GM19455 (cell line): ENCODE results near the gene SLX9.

Experiments used
- ATAC-seq: cut with Tn5 transposase; IDR thresholded peaks from one replicate; pipeline ENCODE4 v1.9.1; 2021; ENCODE audit not compliant: unreplicated experiment

Gene SLX9

DNA sequence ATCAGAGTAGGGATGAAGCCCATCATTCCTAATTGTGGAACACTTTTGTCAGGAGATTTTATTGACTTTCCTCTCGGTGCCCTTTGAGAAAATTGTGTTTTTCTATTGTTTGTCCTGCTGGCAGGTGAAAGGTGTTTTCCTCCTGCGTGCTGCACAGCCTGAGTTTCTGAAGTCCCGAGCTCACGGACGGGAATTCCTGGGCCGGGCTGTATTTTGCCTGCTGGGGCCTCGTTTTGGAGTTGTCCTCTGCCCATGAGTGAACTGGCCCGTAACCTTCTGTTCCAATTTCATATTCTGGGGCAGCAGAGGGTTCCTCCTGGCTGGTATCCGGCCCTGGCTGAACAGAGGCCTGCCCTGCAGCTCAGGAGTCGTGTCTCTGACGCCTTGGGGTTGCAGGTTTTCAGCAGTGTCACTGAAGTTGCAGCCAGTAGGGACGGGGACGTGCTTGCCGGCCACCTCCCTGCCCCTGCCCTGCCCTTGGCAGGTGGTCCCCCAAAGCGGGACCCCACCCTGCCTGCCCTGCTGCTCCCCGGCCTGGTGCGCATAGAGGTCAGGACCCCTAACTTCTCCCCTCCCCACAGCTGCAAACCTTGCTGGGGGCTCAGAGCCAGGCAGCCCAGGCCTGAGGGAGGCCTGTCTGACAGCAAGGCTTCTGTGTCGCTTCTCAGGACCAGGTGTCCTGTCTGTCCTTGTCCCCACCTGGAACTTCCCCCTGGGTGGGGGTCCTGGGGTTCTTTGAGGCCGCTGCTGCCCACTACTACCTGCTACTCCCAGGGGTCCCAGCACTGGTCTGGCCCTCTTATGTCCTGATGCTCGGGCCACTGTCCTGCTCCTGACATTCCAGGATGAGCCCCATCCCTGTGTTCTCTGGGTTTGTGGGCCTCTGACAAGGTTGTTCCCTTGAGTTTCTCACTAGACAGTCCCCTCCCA lies 49.0 kb downstream of the SLX9 start:
- no peak for ATAC-seq

DNA sequence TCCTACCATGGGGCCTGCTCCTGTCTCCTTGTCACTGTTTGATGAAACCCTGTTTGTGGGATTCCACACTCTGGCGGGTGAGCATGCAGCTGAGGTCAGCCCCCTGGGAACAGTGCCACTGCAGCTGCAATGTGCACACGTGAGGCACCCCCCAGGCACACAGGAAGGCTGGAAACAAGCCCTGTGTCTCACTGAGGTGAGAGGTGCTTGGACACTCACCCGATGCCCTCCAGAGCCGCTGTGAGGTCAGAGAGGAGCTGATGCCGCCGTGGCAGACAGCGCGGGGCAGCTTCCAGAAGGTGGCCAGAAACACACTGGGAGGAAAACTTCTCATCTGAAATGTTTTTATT lies 49.7 kb downstream of the SLX9 start:
- no peak for ATAC-seq

DNA sequence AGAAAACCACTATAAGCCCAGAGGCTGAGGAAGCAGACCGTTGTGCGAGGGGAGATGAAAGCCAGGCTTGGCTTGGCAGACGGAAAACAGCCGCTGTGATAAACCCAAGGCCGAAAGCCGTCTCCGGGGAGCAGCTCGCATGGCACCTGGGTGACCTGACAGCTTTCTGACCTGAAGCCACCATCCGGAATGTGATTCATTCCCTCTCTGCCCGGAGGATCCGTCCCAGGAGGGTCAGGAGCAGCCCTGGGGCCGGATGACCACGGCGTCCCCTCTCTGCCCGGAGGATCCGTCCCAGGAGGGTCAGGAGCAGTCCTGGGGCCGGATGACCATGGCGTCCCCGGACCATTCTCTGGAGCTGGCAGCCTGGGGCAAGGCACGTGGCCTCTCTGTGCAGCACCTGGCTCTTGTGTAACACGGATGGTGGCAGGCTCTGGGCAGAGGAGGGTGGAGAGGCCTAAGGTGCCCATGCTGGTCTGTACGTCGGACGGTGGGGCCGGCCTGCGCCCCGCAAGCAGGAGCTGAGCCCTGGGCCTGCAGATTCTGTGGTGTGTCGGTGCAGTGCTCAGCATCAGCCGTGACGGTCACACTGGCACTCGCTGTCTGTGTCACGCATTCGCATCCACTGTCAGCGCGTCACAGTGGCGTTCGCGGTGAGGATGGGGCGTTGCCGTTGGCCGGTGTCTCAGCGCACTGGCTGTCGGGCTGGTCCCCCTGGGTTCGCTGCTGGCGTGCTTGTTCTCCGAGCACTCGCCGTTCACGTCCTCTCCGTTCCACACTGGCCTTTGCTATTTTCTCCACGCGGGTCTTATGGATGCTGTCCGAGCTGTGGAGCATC lies 50.3 kb downstream of the SLX9 start:
- no peak for ATAC-seq

DNA sequence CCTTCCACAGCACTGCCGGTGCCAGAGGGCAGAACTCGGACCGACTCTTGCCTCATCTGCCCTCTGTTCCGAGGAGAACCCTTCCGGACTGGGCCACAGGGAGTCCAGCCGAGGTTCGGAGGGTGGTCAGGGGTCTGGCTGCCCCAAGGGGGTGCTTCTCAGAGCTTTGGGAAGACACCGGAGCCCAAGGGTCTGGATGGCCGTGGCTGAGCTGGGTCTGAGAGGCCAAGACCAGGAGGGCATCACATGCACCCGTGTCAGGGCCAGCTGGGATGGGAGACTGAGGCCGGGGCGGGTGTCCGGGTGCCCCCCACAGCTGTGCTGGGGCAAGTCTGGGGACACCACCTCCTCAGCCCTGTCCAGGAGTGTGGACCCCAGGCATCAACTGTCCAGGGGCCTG lies 51.1 kb downstream of the SLX9 start:
- ATAC-seq = no peak

DNA sequence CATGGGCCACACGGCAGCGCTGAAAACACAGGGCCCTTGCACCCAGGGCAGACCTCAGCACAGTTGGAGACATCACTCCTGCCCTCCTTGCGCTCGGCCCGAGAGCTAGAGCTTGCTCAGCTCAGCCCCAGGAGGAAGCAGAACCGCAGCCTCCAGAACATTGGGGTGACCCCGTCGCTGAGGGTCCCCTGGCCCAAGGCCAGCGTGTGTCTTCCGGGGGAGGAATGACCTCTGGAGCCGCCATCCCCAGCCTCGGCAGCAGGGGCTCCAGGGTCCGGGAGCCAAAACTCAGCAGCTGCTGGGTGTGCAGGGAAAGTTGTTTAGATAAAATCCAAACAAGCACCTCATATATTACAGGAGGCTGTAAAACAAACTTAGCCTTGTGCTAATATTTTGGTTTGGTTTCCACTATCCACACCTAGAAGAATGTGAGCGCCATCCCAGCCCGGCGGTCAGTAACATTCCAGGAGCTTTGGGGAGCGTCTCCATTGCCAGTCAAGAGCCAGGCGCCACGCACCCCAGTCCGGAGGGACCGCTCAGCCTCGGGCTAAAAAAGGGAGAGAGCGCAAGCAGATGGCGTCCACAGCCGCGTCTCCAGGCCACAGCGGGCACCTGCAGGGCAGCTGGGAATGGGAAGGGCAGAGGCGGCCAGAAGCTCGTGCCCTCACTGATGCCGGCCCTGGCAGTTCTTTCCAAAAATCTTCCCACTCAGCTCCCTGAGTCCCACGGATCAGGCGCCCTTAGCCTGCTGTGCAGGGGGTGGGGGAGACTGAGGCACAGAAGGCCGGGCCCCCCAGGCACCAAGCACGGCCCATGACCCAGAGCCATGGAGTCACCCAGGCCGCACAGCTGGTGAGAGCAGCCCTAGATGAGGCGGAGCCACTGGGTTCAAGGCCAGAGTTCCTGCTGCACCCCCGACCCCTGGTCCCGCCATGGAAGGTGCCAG lies 52.0 kb downstream of the SLX9 start:
- no peak for ATAC-seq

DNA sequence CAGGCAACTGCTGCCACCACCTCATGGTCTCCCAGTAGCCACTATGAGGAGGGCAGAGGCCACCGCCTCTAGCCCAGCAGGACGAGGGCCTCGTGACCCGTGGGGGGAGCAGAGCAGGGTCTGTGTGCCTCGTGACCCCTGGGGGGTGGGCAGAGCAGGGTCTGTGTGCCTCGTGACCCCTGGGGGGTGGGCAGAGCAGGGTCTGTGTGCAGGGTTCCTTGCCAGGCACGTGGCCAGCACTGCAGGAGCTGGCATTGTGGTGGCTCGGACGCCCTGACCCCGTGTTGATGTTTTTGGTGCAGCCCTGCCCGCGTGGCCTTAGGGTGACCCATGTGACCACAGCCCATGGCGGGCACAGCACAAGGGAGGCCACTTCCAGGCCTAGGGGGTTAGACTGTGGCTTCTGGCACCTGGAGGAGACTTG lies 52.8 kb downstream of the SLX9 start:
- ATAC-seq = no peak

DNA sequence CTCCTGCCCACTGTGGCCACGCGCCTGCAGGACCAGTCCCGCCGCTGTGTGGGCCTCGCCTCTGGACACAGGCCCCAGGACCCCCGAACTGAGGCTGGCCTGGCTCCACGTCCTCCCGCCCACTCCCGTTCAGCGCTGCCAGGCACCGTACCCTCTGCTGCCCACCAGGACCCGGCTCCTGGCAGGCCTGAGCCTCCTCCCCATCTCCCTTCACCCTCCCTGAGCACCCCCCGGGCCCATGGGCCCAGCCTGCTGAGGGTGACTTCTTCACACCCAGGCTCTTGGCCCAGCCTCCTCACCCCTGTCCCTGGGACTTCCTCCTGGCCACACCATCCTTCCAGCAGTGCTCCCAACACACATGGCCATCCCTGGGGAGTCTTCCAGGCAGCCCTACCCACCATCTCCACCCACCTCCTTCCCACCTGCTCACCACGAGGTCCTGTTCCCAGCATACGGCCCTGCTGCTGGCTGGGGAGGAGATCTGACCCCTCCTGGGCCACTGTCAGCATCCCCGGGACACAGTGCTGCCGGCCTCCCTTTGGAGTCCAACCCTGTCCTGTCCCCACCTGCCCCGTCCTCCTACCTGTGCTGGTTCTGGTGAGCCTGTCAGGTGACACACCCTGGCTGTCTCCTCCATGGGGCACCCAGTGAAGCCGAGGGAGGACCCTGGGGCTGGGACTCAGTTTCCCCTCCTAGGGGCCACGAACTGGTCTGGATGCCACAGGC lies 53.7 kb downstream of the SLX9 start:
- no peak for ATAC-seq

DNA sequence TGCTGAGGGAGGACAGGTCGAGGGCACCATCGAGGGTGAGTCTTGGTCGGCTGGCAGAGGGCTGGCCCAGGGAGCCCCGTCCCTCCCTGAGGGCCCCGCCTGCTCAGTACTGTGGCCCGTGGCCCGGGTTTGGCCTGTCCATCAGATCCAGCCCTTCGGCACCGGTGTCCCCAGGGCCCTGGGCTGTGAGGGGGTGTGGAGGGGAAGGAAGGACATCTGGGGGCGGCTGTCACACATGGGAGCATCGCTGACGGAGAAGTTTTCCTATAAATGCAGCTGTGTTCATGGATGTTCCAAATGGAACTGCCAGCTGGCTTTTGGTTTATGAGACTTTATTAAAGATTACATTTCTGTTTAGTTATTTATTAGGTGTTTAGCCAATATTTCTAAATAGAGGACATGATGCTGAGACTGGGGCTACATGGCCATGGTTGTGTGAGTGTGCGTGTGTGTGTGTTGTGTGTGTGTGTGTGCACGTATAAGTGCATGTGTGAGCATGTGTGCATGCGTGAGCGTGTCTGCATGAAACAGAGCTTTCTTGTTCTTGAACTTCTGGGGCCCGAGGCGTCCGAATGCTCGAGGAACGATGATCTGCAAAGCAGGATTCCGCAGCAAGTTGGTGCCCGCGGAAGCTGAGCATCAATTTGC lies 54.3 kb downstream of the SLX9 start:
- no peak for ATAC-seq

DNA sequence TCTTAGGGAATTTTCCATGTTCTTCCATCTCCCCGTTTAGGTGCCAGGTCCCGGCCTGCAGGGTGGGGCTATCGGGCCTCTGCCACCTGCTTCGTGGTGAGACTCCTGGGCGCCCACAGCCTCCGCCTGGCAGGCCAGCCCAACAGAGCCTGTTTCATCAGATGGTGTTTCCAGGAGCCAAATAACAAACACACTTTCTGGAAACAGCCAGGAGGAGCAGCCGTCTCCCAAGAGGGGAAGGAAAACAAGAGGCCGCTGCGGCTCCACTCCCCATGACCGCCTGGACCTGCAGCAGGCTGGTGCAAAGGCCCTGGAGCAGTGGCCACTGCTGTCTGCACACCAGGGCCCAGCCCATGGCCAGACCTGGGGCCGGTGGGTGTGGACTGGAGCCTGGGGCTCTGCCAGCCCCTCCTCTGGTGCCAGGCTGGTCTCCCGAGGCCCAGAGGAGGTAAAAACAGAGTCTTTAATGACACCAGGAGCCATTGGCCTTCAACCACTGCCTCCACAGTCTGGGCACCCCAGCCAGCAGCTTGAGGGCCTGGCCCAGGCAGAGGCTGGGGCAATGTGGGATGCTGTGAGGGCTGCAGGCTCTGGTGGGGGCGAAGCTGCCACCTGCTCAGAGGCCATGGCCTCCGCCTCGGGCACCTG lies 55.0 kb downstream of the SLX9 start:
- ATAC-seq = no peak

DNA sequence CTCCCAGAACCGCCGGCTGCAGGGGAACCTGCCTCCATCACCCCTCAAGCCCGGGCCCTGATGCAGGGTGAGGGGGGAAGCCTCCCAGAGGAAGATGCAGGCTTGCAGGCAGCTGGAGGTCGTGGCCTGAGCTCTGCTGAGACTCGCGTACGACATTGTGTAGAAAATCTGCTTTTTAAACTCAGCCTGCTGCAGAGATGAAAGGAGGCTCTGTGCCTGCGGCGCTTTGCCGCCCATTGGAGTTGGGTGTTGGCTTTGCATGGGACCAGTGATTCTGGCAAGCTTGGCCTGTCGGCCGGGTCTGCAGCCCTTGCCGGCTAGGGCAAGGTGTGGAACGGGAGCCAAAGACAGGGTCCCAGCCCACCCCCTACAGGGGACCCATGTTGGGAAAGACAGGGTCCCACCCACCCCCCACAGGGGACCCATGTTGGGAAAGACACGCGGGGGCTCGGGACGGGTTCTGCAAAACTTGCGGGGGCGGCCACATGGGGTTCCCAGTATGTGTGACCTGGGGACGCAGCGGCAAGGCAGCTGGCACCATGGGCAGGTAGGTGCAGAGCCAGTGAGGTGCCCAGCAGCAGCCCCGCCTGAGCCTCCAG lies 55.6 kb downstream of the SLX9 start:
- no peak for ATAC-seq

DNA sequence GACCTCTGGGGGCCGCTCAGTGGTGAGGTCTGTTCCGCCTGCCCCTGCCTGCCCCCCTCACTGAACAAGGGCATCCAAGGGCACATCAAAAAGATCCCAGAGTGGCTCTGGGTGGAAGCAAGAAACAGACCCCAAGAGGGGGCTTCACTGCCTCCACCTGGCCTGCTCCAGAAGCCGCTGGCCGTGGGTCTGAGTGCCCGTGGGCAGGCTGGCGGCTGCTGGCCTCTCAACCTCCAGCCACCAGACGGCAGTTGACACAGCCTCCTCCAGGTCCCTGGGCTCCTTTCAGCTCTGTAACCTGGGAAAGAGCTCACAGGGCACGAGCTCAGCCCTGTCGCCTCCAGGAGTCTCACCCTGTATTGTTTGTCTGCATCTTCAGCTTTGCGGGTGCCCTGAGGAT lies 56.3 kb downstream of the SLX9 start:
- ATAC-seq = no peak

DNA sequence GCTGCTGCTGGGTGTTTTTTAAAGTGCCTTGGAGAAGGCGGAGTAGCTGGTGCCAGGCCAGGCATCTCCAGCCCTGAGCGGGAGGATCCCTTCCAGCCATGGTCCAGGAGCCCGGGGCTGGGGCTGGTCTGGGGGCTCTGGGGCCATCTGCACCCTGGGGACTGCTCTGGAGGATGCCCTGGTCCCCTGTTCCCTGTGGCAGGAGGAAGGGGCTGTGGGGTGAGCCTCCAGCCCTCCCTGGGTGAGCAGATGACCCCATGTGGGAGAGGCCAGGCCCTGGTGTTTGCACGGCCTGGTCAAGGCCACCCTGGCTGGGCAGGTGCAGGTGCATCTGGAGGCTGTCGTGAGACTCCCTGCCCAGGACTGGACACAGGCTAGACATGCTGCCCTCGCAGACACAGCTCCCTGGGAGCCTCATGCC lies 56.7 kb downstream of the SLX9 start:
- no peak for ATAC-seq

DNA sequence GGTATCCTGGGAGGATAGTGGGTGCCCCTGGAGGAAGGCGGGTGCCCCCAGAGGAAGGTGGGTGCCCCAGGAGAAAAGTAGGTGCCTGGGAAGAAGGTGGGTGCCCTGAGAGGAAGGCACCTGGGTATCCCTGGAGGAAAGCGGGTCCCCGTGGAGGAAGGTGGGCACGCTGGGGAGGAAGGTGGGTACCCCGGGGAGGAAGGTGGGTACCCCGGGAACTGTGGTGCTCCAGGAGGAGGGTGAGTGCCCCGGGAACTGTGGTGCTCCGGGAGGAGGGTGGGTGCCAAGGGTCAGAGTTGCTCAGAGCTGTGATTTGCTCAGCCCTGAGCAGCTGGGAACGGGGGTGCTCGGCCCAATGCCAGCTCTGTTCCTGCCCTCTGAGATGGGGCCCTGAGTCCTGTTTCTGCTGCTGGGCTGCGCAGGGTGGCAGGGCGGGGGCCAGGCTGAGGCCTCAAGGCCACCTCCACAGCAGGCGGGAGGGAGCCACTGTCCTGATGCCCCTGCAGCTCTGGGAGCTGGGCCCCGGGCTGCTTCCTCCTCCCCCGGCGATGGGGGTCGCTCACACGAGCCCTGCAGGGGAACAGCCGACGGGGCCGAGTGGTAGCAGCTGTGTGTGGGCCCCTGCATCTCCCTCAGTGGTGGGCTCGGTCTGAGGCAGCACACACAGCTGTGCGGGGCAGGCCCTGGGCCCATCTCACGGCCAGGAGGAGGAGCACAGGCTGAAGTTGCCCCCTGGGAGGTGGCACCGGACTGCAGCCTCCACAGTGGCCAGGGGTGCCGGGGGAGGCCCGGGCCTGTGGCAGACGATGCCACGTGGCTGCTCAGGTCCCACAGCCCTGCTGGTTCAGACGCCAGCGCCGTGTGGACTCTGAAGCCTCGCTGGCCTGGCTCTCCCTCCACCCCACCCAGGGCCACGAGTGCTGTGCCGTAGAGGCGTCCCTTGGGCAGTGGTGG lies 57.4 kb downstream of the SLX9 start:
- no peak for ATAC-seq

DNA sequence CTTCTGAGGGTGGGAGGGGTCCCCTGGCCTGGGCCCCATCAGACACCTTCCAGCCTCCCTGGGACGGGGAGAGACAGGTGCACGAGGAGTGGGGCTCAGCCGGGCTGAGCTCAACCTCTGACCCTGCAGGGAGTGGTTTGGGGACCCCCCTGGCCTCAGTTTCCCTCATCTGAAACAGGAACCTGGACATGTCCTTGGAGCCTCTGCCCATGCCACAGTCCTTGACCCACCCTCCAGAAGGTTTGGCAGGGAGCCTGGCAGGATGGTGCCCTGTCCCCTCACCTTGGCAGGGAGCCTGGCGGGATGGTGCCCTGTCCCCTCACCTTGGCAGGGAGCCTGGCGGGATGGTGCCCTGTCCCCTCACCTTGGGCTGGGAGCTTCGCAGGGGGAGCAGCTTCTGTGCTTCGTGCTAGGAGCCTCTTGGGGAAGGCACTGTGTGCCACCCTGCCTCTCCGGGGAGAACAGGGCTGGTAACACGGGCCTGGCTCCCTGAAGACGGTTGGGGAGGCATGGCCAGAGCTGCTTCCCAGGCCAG lies 58.3 kb downstream of the SLX9 start:
- no peak for ATAC-seq

DNA sequence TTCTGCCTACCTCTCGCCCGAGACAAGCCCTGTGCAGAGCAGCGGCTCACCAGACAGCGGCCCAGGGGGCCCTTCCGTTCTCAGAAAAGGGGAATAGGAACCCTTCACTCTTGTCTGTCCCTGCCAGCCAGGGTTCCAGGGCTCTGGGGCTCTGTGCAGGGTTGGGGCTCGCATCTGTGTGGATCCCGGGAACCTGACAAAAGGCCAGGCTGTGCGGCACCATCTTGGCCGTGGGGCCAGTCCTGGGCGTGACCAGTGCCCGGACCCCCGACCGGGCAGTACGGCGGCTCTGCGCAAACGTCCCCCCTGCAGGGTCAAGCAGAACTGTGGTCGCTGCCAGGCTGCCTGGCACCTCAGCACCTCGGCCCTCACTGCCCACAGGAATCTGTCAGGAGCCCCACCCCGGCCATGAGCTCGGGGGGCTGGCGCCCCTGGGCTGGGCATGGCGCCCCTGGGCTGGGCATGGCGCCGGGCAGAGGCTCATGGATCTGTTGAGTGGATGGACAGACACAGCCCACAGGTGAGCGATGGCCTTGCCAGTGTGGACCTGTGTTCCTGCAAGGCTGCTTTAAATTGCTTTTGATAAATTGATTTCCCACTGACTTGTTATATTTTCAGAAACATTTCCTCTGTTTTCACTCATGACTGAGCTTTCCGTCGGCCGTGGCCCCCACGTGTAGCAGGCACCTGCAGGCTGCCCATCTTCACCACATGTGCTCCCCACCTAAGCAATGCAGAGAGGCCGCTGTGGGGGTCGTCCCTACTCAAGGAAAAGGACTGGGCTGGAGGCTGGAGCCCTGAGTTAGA lies 59.0 kb downstream of the SLX9 start:
- ATAC-seq = no peak

DNA sequence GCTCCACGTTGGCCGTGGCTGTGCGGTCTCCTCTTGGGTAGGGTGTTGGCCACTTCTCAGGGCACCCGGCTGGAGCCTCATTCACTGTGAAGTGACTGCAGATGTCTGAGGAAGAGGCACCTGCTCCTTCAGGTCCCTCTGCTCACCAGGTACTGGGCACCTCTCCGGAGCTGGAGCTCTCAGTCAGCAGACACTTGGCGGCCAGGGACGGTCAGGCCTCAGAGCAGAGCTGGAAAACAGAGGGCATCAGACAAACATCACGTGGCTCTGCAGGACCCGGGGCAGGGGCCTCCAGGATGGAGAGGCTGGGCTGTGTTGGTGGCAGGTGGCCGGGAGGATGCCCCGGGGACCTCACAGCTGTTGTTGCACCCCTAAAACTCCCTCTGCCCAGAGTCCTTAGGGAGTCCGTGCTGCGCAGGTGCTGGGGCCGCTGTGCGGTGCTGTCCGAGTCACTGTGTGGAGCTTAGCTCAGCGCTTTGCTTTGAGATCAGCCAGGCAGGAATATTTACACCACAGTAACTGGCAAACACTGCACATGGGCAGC lies 59.7 kb downstream of the SLX9 start:
- ATAC-seq = no peak
